Measurements from ENCODE around the gene AUTS2.

The AUTS2 gene

GRCh38 chr7:70545214-70545613 lies 946.9 kb downstream of the AUTS2 start:
- DNase-seq = no peak

- DNase-seq = no peak
Measured at GRCh38 chr7:70552141-70552540, 953.9 kb downstream of the AUTS2 start.

GRCh38 chr7:70553364-70553763 lies 955.1 kb downstream of the AUTS2 start:
- DNase-seq = no peak

- DNase-seq = no peak
Measured at GRCh38 chr7:70554646-70555045, 956.4 kb downstream of the AUTS2 start.

GRCh38 chr7:70556761-70557160 lies 958.5 kb downstream of the AUTS2 start:
- DNase-seq = no peak

- no peak for DNase-seq
Measured at GRCh38 chr7:70557338-70557737, 959.1 kb downstream of the AUTS2 start.

- DNase-seq = no peak
Measured at GRCh38 chr7:70559815-70560214, 961.5 kb downstream of the AUTS2 start.

- no peak for DNase-seq
Measured at GRCh38 chr7:70563960-70564359, 965.7 kb downstream of the AUTS2 start.

GRCh38 chr7:70565721-70566370 lies 967.6 kb downstream of the AUTS2 start:
- no peak for DNase-seq

GRCh38 chr7:70566671-70567070 lies 968.4 kb downstream of the AUTS2 start:
- DNase-seq = no peak

- DNase-seq = peak; percentile 21
Measured at GRCh38 chr7:70568674-70569334, 970.5 kb downstream of the AUTS2 start.

- DNase-seq = peak; percentile 42
Measured at GRCh38 chr7:70569335-70569819, 971.1 kb downstream of the AUTS2 start.

GRCh38 chr7:70570029-70570428 lies 971.8 kb downstream of the AUTS2 start:
- no peak for DNase-seq

- no peak for DNase-seq
Measured at GRCh38 chr7:70570961-70571360, 972.7 kb downstream of the AUTS2 start.

GRCh38 chr7:70571403-70571934 lies 973.2 kb downstream of the AUTS2 start:
- DNase-seq = no peak

GRCh38 chr7:70571961-70572360 lies 973.7 kb downstream of the AUTS2 start:
- no peak for DNase-seq

GRCh38 chr7:70572571-70572970 lies 974.3 kb downstream of the AUTS2 start:
- DNase-seq = no peak

GRCh38 chr7:70573071-70573661 lies 974.9 kb downstream of the AUTS2 start:
- no peak for DNase-seq

GRCh38 chr7:70573696-70574095 lies 975.4 kb downstream of the AUTS2 start:
- DNase-seq = no peak

- no peak for DNase-seq
Measured at GRCh38 chr7:70574314-70574834, 976.1 kb downstream of the AUTS2 start.

- no peak for DNase-seq
Measured at GRCh38 chr7:70574970-70575799, 976.9 kb downstream of the AUTS2 start.

GRCh38 chr7:70577078-70577477 lies 978.8 kb downstream of the AUTS2 start:
- no peak for DNase-seq

GRCh38 chr7:70578131-70578530 lies 979.9 kb downstream of the AUTS2 start:
- DNase-seq = no peak

Data from NCI-H2029 (cell line).